ENCODE data around the gene ACTL9. TPM values are rescaled to one million over a fixed set of nuclear protein-coding genes. Genes with fewer than 3 reads are reported as not detected.

ACTL9 gene
- total and polyA plus RNA-seq, 10 of the 15 experiments (the other 5 are each of a cell fraction or from before 2014, with no cell fraction given): not detected

DNA sequence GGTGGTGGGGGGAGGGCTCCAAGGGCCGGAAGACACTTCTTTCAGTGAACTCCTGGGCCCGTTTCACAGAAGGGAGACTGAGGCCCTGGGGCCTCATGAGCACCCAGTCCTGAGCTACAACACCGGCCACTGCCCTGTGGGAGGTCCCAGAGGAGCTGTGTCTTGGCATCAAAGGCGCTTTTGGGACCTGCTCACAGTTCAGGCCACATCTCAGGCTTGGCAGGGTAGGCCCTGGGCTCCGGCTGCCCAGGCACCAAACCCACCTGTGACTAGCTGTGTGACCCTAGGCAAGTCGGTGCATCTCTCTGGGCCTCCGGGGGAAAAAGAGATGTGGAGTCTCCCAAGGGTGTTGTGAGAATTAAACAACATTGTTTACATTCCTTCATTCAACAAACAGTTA is 38.7 kb downstream of the ACTL9 start:
- intact Hi-C loops (cut with micrococcal nuclease; ENCODE audit: unreplicated experiment) (loop anchor here (10.0 kb wide), 2 partner anchors 415 to 1135 kb away; no protein-coding TSS in a partner anchor), in situ Hi-C loops (cut with MboI) (loop anchor here (5.0 kb wide), 1 partner anchor 422 kb away; no protein-coding TSS in a partner anchor)
- 20% methylated on average over 7 of the region's 7 CpGs for WGBS (ENCODE audit: insufficient coverage, insufficient replicate concordance, low lambda C conversion rate, missing lambda C conversion rate)
- Histone ChIP-seq H3K4me2 (ENCODE audit: control insufficient read depth, insufficient read depth) (no peak overlapping the region), H3K4me3 (no peak overlapping the region), H3K4me1 (ENCODE audit: control insufficient read depth, insufficient read depth, low read length) (no peaks in the 10 kb centered on the region), H3K9ac (ENCODE audit: control insufficient read depth, insufficient read depth, low read length) (no peak overlapping the region), H4K20me1 (ENCODE audit: control insufficient read depth, insufficient read depth) (no peaks in the 10 kb centered on the region), H3K27ac (ENCODE audit: control insufficient read depth, insufficient read depth) (no peak overlapping the region), H2AFZ (ENCODE audit: control insufficient read depth, low read depth, low read length) (no peak overlapping the region), H3K79me2 (ENCODE audit: control insufficient read depth, insufficient read depth, low read length) (no peaks in the 10 kb centered on the region), H3K36me3 (ENCODE audit: control insufficient read depth in 2 of 2, insufficient read depth in 2 of 2, low read length in 1 of 2) (no peaks in the 10 kb centered on the region), H3K9me3 (replicated peaks; ENCODE audit: control insufficient read depth, insufficient read depth, low read length) (no peaks in the 10 kb centered on the region; the same call in 2 of the 3 replicates), H3K27me3 (replicated peaks in 1 of 2; ENCODE audit: control insufficient read depth in 2 of 2, insufficient read depth in 2 of 2, low read length in 1 of 2) (no peaks in the 10 kb centered on the region)
- POLR2A ChIA-PET: no interaction called here
- no TSS peak for BruUV-seq (replicated peaks)
- DNase-seq (ENCODE audit: low read depth, low spot score) (no peak), ATAC-seq (no peak), FAIRE-seq (no peak)
- SMC1A ChIA-PET (ENCODE audit: uncharacterized antibody, unreplicated experiment): no interaction called here
- CTCF ChIA-PET: no interaction called here
- TF ChIP-seq EP300 (IDR thresholded peaks at IDR 0.05; ENCODE audit: borderline replicate concordance in 1 of 2, control insufficient read depth in 1 of 2, low read depth in 2 of 2, low read length in 2 of 2) (no peak), ZBED1 (IDR thresholded peaks at IDR 0.05; ENCODE audit: borderline replicate concordance) (no peak), RUNX3 (IDR thresholded peaks at IDR 0.05; ENCODE audit: low read length) (no peak), CHD1 (IDR thresholded peaks at IDR 0.05; ENCODE audit: low read depth, low read length) (no peak), SMARCA5 (IDR thresholded peaks at IDR 0.05) (no peak), YY1 (IDR thresholded peaks at IDR 0.05; ENCODE audit: low read depth, low read length) (no peak), RCOR1 (conservative IDR thresholded peaks at IDR 0.05; ENCODE audit: low read depth, low read length) (no peak), SIX5 (IDR thresholded peaks at IDR 0.05; ENCODE audit: low read depth, low read length, severe bottlenecking) (no peak), PAX8 (IDR thresholded peaks at IDR 0.05) (no peak)
- RAD21 ChIA-PET (ENCODE audit: unreplicated experiment): interaction anchor here (0.5 kb wide), 1 partner anchor 506 kb away, joined by 3 read pairs; no protein-coding TSS in a partner anchor

GRCh38 chr19:8657869-8658268 is 40.7 kb downstream of the ACTL9 start:
- TF ChIP-seq ZBED1 (IDR thresholded peaks at IDR 0.05; ENCODE audit: borderline replicate concordance) (no peak), SUPT20H (IDR thresholded peaks at IDR 0.05; ENCODE audit: borderline replicate concordance, control insufficient read depth, low read depth, low read length) (no peak), ETV6 (conservative IDR thresholded peaks at IDR 0.05 in 1 of 2, IDR thresholded peaks at IDR 0.05 in 1 of 2; ENCODE audit: borderline replicate concordance in 1 of 2, low read depth in 1 of 2) (no peak), STAT1 (conservative IDR thresholded peaks at IDR 0.05) (no peak)
- TF ChIP-seq, protein P1, sequence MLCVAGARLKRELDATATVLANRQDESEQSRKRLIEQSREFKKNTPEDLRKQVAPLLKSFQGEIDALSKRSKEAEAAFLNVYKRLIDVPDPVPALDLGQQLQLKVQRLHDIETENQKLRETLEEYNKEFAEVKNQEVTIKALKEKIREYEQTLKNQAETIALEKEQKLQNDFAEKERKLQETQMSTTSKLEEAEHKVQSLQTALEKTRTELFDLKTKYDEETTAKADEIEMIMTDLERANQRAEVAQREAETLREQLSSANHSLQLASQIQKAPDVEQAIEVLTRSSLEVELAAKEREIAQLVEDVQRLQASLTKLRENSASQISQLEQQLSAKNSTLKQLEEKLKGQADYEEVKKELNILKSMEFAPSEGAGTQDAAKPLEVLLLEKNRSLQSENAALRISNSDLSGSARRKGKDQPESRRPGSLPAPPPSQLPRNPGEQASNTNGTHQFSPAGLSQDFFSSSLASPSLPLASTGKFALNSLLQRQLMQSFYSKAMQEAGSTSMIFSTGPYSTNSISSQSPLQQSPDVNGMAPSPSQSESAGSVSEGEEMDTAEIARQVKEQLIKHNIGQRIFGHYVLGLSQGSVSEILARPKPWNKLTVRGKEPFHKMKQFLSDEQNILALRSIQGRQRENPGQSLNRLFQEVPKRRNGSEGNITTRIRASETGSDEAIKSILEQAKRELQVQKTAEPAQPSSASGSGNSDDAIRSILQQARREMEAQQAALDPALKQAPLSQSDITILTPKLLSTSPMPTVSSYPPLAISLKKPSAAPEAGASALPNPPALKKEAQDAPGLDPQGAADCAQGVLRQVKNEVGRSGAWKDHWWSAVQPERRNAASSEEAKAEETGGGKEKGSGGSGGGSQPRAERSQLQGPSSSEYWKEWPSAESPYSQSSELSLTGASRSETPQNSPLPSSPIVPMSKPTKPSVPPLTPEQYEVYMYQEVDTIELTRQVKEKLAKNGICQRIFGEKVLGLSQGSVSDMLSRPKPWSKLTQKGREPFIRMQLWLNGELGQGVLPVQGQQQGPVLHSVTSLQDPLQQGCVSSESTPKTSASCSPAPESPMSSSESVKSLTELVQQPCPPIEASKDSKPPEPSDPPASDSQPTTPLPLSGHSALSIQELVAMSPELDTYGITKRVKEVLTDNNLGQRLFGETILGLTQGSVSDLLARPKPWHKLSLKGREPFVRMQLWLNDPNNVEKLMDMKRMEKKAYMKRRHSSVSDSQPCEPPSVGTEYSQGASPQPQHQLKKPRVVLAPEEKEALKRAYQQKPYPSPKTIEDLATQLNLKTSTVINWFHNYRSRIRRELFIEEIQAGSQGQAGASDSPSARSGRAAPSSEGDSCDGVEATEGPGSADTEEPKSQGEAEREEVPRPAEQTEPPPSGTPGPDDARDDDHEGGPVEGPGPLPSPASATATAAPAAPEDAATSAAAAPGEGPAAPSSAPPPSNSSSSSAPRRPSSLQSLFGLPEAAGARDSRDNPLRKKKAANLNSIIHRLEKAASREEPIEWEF (IDR thresholded peaks at IDR 0.05; ENCODE audit: insufficient replicate concordance, low read depth, low read length): no peak
- WGBS (ENCODE audit: insufficient coverage, insufficient replicate concordance, low lambda C conversion rate, missing lambda C conversion rate): 24% methylated on average over 5 of the region's 5 CpGs
- Histone ChIP-seq H3K36me3 (ENCODE audit: control insufficient read depth in 2 of 2, insufficient read depth in 2 of 2, low read length in 1 of 2) (no peaks in the 10 kb centered on the region), H3K4me3 (no peak overlapping the region), H3K27me3 (replicated peaks in 1 of 2; ENCODE audit: control insufficient read depth in 2 of 2, insufficient read depth in 2 of 2, low read length in 1 of 2) (no peaks in the 10 kb centered on the region), H4K20me1 (ENCODE audit: control insufficient read depth, insufficient read depth) (no peaks in the 10 kb centered on the region), H3K27ac (ENCODE audit: control insufficient read depth, insufficient read depth) (no peak overlapping the region), H3K4me1 (ENCODE audit: control insufficient read depth, insufficient read depth, low read length) (no peaks in the 10 kb centered on the region), H3K79me2 (ENCODE audit: control insufficient read depth, insufficient read depth, low read length) (no peaks in the 10 kb centered on the region), H3K9me3 (replicated peaks; ENCODE audit: control insufficient read depth, insufficient read depth, low read length) (no peaks in the 10 kb centered on the region), H3K9ac (ENCODE audit: control insufficient read depth, insufficient read depth, low read length) (no peak overlapping the region), H2AFZ (ENCODE audit: control insufficient read depth, low read depth, low read length) (no peak overlapping the region), H3K4me2 (ENCODE audit: control insufficient read depth, insufficient read depth) (no peak overlapping the region)
- ChIA-PET POLR2A (no interaction called here), RAD21 (ENCODE audit: unreplicated experiment) (no interaction called here), SMC1A (ENCODE audit: uncharacterized antibody, unreplicated experiment) (interaction anchor here (1.0 kb wide), 1 partner anchor 77 kb away, joined by 4 read pairs; no protein-coding TSS in a partner anchor), CTCF (interaction anchor here (2.4 kb wide), 1 partner anchor 36 kb away, joined by 7 read pairs; no protein-coding TSS in a partner anchor)
- ATAC-seq (no peak), FAIRE-seq (no peak), DNase-seq (ENCODE audit: low read depth, low spot score) (no peak)
- in situ Hi-C loops (cut with MboI) (loop anchor here (5.0 kb wide), 1 partner anchor 424 kb away; no protein-coding TSS in a partner anchor), intact Hi-C loops (cut with micrococcal nuclease; ENCODE audit: unreplicated experiment) (loop anchor here (10.0 kb wide), 2 partner anchors 417 to 1137 kb away; no protein-coding TSS in a partner anchor)
- BruUV-seq (replicated peaks): no TSS peak

All from GM12878 (cell line).